Cardiac fibroblast (primary cell): ENCODE results near the gene SNAPIN.

Experiments used
- DNase-seq, 2 donors: peaks; one replicate each; pipeline versions ENCODE4 v3.0.0 to v3.0.0-alpha.2; 2010; ENCODE audit warnings: low read depth in 2 of 2
- H3K4me3 ChIP-seq, 2 donors: replicated peaks in 1 of 2; 1 replicate in 1 of 2; 2 replicates in 1 of 2; pipeline ENCODE4 v1.5.1; 2011; ENCODE audit warnings: low read depth in 2 of 2, low read length in 2 of 2, mild to moderate bottlenecking in 2 of 2, moderate library complexity in 1 of 2
- TF ChIP-seq, protein P1 (sequence below): IDR thresholded peaks from one replicate; pipeline ENCODE4 v1.5.1; 2011; ENCODE audit warnings: low read depth, mild to moderate bottlenecking, low read length, inconsistent platforms

The SNAPIN gene

DNA sequence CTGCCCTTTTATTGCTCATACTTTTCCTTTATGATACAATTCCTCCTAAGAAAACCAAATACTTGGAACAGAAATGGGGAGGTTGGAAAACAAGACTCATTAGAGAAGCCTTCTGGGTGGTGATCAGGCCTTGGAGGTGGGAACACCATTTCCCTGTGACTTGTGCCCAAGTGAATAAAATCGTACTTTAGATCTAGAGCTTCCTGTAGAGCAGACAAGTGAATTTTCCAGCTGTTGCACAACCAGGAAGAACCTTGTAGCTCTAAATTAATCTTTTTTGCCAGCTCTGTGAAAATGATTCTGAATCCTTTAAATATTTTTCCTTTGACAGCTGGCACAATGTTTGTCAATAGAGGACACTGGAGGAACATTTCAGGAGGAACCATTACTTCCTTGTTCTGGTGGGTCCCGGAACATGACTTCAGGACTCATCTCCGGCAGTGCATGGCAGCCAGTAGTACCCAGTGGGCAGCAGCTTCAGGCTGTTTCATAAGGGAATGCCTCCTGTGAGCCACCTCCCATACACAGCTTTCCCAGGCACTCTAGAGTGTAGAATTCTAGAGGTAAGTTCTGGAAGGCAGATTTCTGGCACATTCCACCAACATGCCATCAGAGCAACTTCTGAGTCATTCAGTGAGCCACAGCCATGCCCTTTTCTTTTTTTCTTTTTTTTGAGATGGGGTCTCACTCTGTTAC is 5.5 kb upstream of the SNAPIN start:
- TF ChIP-seq, protein P1, sequence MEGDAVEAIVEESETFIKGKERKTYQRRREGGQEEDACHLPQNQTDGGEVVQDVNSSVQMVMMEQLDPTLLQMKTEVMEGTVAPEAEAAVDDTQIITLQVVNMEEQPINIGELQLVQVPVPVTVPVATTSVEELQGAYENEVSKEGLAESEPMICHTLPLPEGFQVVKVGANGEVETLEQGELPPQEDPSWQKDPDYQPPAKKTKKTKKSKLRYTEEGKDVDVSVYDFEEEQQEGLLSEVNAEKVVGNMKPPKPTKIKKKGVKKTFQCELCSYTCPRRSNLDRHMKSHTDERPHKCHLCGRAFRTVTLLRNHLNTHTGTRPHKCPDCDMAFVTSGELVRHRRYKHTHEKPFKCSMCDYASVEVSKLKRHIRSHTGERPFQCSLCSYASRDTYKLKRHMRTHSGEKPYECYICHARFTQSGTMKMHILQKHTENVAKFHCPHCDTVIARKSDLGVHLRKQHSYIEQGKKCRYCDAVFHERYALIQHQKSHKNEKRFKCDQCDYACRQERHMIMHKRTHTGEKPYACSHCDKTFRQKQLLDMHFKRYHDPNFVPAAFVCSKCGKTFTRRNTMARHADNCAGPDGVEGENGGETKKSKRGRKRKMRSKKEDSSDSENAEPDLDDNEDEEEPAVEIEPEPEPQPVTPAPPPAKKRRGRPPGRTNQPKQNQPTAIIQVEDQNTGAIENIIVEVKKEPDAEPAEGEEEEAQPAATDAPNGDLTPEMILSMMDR: no peak
- no peak overlapping the region for H3K4me3 ChIP-seq
- peak; percentile 51 to 68 for DNase-seq

DNA sequence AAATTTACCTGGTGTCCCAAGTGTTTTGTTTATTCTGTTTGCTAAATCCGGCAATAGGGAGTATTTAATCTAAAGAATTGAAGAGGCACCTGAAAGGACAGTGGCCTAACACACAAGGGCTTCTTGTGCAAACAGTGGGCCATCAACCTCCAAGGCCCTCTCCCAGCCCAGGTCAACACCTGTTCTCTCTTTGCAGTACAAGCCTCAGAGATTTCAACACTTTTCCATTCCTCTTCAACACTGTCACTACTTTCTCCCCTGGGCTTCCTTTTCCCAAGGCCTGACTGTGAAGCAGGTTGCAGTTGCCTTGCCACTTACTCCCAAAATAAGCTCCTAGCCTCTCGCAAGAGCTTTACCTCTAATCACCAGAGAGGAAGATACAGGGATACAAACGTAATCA is 3.2 kb upstream of the SNAPIN start:
- DNase-seq: no peak
- TF ChIP-seq, protein P1: no peak
- no peak overlapping the region for H3K4me3 ChIP-seq

DNA sequence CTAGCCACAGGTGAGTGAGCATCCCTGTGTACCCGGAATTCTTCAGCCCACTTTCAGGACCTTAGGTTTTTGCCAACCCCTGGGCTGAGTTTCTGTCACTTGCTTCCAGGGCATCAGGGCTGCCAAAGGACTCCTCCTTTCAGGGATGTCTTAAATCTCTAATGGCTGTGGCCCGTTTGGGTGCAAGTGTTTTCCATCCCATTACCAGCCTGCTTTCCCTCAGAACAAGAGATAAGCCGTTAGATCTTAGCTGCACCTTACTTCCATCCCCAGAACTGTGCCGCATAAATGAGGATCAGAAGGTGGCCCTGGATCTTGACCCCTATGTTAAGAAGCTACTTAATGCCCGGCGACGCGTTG is 652 bp downstream of the SNAPIN start:
- TF ChIP-seq, protein P1: no peak
- peak overlapping the region; percentile 81 to 91 for H3K4me3 ChIP-seq
- DNase-seq: no peak

DNA sequence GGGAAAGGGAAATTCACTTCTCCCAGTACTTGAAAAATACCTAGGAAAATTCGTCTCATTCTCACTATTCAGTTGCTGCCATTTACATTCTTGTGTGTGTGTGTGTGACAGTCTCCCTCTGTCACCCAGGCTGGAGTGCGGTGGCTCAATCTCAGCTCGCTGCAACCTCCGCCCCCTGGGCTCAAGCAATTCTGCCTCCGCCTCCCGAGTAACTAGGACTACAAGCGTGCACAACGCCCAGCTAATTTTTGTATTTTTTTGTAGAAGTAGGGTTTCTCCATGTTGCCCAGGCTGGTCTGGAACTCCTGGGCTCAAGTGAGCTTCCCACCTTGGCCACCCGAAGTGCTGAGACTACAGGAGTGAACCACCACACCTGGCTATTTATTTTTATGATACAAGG is 1.2 kb downstream of the SNAPIN start:
- TF ChIP-seq, protein P1: no peak
- DNase-seq: no peak
- peak overlapping the region; percentile 81 to 91 for H3K4me3 ChIP-seq

DNA sequence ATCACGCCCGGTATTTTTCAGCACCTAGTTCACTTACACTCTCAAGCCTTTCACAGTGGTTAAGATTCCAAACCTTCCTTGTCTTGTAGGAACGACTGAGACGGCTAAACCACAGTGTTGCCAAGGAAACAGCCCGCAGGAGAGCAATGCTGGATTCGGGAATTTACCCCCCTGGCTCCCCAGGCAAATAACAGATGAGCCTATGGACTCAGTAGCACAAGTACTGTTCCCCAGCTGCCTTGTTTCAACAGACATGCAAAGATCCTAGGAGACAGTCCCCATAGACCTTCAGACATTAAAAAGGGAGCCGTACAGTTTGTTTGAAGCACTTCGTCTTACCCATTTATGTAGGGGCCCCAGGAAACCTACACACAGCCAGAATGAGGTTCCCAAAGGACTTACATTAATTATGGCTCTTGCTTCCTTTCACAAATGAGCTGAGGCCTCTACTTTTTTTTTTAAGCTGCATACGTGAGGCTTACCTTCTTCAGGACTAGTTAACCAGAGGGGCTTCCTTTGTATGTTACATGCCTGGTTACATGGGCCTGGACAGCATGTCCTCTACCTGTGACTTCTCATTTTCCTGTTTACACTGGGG is 2.7 kb downstream of the SNAPIN start:
- TF ChIP-seq, protein P1: no peak

DNA sequence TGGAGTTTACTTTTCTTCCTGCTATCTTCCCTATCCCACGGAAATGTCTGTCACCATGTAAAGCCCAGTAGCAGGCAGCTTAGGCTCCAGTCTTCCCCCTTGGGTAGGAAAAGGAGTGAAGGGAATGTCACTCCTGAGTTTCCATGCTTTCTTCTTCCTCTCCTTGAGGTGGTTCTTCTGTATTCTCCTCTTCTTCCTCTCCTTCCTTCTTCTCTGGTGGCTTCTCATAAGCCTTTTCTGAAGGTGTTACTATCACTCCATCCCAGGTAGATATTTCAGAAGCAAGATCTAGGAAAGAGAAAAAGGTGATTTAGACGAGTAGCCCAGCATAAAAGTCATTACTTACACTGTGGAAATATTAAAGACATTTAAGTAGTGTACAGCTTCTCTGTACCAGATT is 3.8 kb downstream of the SNAPIN start:
- no peak for DNase-seq
- H3K4me3 ChIP-seq: no peak overlapping the region
- TF ChIP-seq, protein P1: no peak

More for the DNA sequence above, 2.7 kb downstream of the SNAPIN start:
- DNase-seq: no peak
- H3K4me3 ChIP-seq: no peak overlapping the region
